ENCODE results near the gene PUS7.
"Not testable (repeated sequence)": the region's sequence is repeated elsewhere in the genome, so short reads cannot be mapped to it uniquely, and the experiment has no call there.

The PUS7 gene

GRCh38 chr7:105448181-105448580 is 73.9 kb downstream of the PUS7 start:
- no peak overlapping the region for H3K4me3 ChIP-seq (ENCODE audit: low read length)
- no peak for DNase-seq (ENCODE audit: low read depth)
- no peak for TF ChIP-seq CTCF (conservative IDR thresholded peaks at IDR 0.05; ENCODE audit: low read depth, low read length)

- TF ChIP-seq CTCF (conservative IDR thresholded peaks at IDR 0.05; ENCODE audit: low read depth, low read length), result no peak
- DNase-seq (ENCODE audit: low read depth), result no peak
- no peak overlapping the region for H3K4me3 ChIP-seq (ENCODE audit: low read length)
Measured at GRCh38 chr7:105444342-105444987, 77.6 kb downstream of the PUS7 start.

- not testable (repeated sequence) for H3K4me3 ChIP-seq (ENCODE audit: low read length); DNase-seq (ENCODE audit: low read depth)
Measured at GRCh38 chr7:105442214-105442613, 79.9 kb downstream of the PUS7 start.

GRCh38 chr7:105439174-105439893 is 82.7 kb downstream of the PUS7 start:
- H3K4me3 ChIP-seq (ENCODE audit: low read length), result no peak overlapping the region
- DNase-seq (ENCODE audit: low read depth), result peak; percentile 43
- TF ChIP-seq CTCF (conservative IDR thresholded peaks at IDR 0.05; ENCODE audit: low read depth, low read length), result peak; percentile 6

- no peak for TF ChIP-seq CTCF (conservative IDR thresholded peaks at IDR 0.05; ENCODE audit: low read depth, low read length)
Measured at GRCh38 chr7:105438847-105439173, 83.3 kb downstream of the PUS7 start.

GRCh38 chr7:105438254-105438653 is 83.8 kb downstream of the PUS7 start:
- TF ChIP-seq CTCF (conservative IDR thresholded peaks at IDR 0.05; ENCODE audit: low read depth, low read length), result no peak
- no peak overlapping the region for H3K4me3 ChIP-seq (ENCODE audit: low read length)
- DNase-seq (ENCODE audit: low read depth), result no peak

More at GRCh38 chr7:105438847-105439173, 83.3 kb downstream of the PUS7 start:
- no peak overlapping the region for H3K4me3 ChIP-seq (ENCODE audit: low read length)
- no peak for DNase-seq (ENCODE audit: low read depth)

GRCh38 chr7:105437356-105437755 is 84.7 kb downstream of the PUS7 start:
- H3K4me3 ChIP-seq (ENCODE audit: low read length); DNase-seq (ENCODE audit: low read depth): not testable (repeated sequence)

All from retinal pigment epithelial cell (primary cell).